HepG2 (cell line): ENCODE measurements around the gene CGREF1. TPM values are rescaled to one million over a fixed set of nuclear protein-coding genes. Genes with fewer than 3 reads are reported as not detected.

Source experiments
- CHCHD3 ChIP-seq: sonication (generic); formaldehyde crosslinking; IDR thresholded peaks from 2 replicates; pipeline ENCODE4 v1.8.0; 2022; ENCODE audit warnings: mild to moderate bottlenecking, missing genetic modification reagents, moderate library complexity
- HNF4A ChIP-seq: sonication (generic); formaldehyde crosslinking; IDR thresholded peaks from 2 replicates; pipeline ENCODE4 v1.4.0; 2020; ENCODE audit warnings: missing genetic modification reagents
- HOXA9 ChIP-seq: sonication (generic); formaldehyde crosslinking; IDR thresholded peaks from 2 replicates; pipeline ENCODE4 v1.8.1; 2022; ENCODE audit warnings: missing genetic modification reagents, mild to moderate bottlenecking, moderate library complexity, borderline replicate concordance
- KDM4B ChIP-seq: sonication (generic); formaldehyde crosslinking; IDR thresholded peaks from 2 replicates; pipeline ENCODE4 v1.4.0; 2020; ENCODE audit warnings: missing genetic modification reagents
- MXD4 ChIP-seq: IDR thresholded peaks from 2 replicates; pipeline ENCODE4 v1.6.1; 2016; ENCODE audit warnings: mild to moderate bottlenecking, missing biosample characterization, missing genetic modification reagents
- NCOA2 ChIP-seq: sonication (generic); formaldehyde crosslinking; IDR thresholded peaks from 2 replicates; pipeline ENCODE4 v1.8.0; 2022; ENCODE audit warnings: inconsistent platforms
- RBM39 ChIP-seq: fragments of 200-400 bp; formaldehyde crosslinking; IDR thresholded peaks from one replicate; pipeline ENCODE4 v1.6.1; 2018; ENCODE audit warnings: antibody characterized with exemption, mild to moderate bottlenecking, low read depth, low read length; ENCODE audit not compliant: poor library complexity, severe bottlenecking
- SMARCC2 ChIP-seq: fragments of 450-650 bp; IDR thresholded peaks from 2 replicates; pipeline ENCODE4 v1.6.1; 2017; ENCODE audit warnings: antibody characterized with exemption, mild to moderate bottlenecking
- ZBTB38 ChIP-seq: sonication (generic); formaldehyde crosslinking; IDR thresholded peaks from 2 replicates; pipeline ENCODE4 v1.5.1; 2020; ENCODE audit warnings: mild to moderate bottlenecking, missing genetic modification reagents
- ZNF205 ChIP-seq: IDR thresholded peaks from 2 replicates; pipeline ENCODE4 v1.6.1; 2018; ENCODE audit warnings: missing biosample characterization, missing genetic modification reagents
- ZNF225 ChIP-seq: sonication (generic); formaldehyde crosslinking; IDR thresholded peaks from 2 replicates; pipeline ENCODE4 v1.4.0; 2020; ENCODE audit warnings: mild to moderate bottlenecking, missing genetic modification reagents
- ZNF34 ChIP-seq: sonication (generic); formaldehyde crosslinking; IDR thresholded peaks from 2 replicates; pipeline ENCODE4 v1.4.0; 2020; ENCODE audit warnings: mild to moderate bottlenecking, missing genetic modification reagents, borderline replicate concordance
- ZNF501 ChIP-seq: sonication (generic); formaldehyde crosslinking; IDR thresholded peaks from 2 replicates; pipeline ENCODE4 v1.5.1; 2020; ENCODE audit warnings: mild to moderate bottlenecking, moderate library complexity, missing genetic modification reagents
- ZNF619 ChIP-seq: sonication (generic); formaldehyde crosslinking; IDR thresholded peaks from 2 replicates; pipeline ENCODE4 v1.4.0; 2020; ENCODE audit warnings: mild to moderate bottlenecking, missing genetic modification reagents
- ZNF660 ChIP-seq: sonication (generic); formaldehyde crosslinking; IDR thresholded peaks from 2 replicates; pipeline ENCODE4 v1.5.1; 2020; ENCODE audit warnings: mild to moderate bottlenecking, low read depth, missing genetic modification reagents, borderline replicate concordance
- ZNF841 ChIP-seq: sonication (generic); formaldehyde crosslinking; IDR thresholded peaks from 2 replicates; pipeline ENCODE4 v1.8.1; 2023; ENCODE audit warnings: missing genetic modification reagents, borderline replicate concordance
- ZZZ3 ChIP-seq: sonication (generic); formaldehyde crosslinking; IDR thresholded peaks from 2 replicates; pipeline ENCODE4 v1.4.0; 2020; ENCODE audit warnings: missing genetic modification reagents, mild to moderate bottlenecking, borderline replicate concordance
- polyA plus RNA-seq, 8 experiments: library from polyadenylated mRNA; depleted of rRNA in 3 of 8; stranded (reverse) in 7 of 8; unstranded in 1 of 8; fragments of >200 nt; fragmentation: Illumina TruSeq in 4 of 8; extraction: Trizol in 4 of 8; gene quantifications; 2 replicates each; pipeline versions ENCODE4 v1.2.1 to v1.2.3, GENCODE V29; 2011 to 2016; ENCODE audit warnings: low read depth in 4 of 8, missing spikeins in 1 of 8, mixed read lengths in 1 of 8; ENCODE audit not compliant: insufficient read depth in 1 of 8
- total RNA-seq, 5 experiments: library from RNA; depleted of rRNA; stranded (reverse); fragments of >200 nt; fragmentation: Illumina TruSeq; extraction: Trizol; gene quantifications; 2 replicates each; pipeline ENCODE4 v1.2.3, GENCODE V29; 2016; ENCODE audit warnings: low read depth in 1 of 5
- TF ChIP-seq, protein P1 (sequence below): sonication (generic); formaldehyde crosslinking; IDR thresholded peaks from 2 replicates; pipeline ENCODE4 v1.4.0; 2020; ENCODE audit warnings: mild to moderate bottlenecking, missing genetic modification reagents
- TF ChIP-seq, protein P2 (sequence below): sonication (generic); formaldehyde crosslinking; IDR thresholded peaks from 2 replicates; pipeline ENCODE4 v1.4.0; 2020; ENCODE audit warnings: mild to moderate bottlenecking, missing genetic modification reagents
- TF ChIP-seq, protein P3 (sequence below): sonication (generic); formaldehyde crosslinking; IDR thresholded peaks from 2 replicates; pipeline ENCODE4 v1.5.0; 2020; ENCODE audit warnings: mild to moderate bottlenecking, missing genetic modification reagents, borderline replicate concordance
- TF ChIP-seq, protein P4 (sequence below): sonication (generic); formaldehyde crosslinking; IDR thresholded peaks from 2 replicates; pipeline ENCODE4 v1.9.0; 2021; ENCODE audit warnings: missing genetic modification reagents, mild to moderate bottlenecking, borderline replicate concordance
- TF ChIP-seq, protein P5 (sequence below): conservative IDR thresholded peaks from 2 replicates; pipeline ENCODE4 v1.6.1; 2018; ENCODE audit warnings: missing genetic modification reagents

Gene CGREF1
- total and polyA plus RNA-seq, 2 of the 13 experiments (the other 11 are each of a cell fraction or from before 2014, with no cell fraction given): 13.9 to 23.4 TPM

DNA sequence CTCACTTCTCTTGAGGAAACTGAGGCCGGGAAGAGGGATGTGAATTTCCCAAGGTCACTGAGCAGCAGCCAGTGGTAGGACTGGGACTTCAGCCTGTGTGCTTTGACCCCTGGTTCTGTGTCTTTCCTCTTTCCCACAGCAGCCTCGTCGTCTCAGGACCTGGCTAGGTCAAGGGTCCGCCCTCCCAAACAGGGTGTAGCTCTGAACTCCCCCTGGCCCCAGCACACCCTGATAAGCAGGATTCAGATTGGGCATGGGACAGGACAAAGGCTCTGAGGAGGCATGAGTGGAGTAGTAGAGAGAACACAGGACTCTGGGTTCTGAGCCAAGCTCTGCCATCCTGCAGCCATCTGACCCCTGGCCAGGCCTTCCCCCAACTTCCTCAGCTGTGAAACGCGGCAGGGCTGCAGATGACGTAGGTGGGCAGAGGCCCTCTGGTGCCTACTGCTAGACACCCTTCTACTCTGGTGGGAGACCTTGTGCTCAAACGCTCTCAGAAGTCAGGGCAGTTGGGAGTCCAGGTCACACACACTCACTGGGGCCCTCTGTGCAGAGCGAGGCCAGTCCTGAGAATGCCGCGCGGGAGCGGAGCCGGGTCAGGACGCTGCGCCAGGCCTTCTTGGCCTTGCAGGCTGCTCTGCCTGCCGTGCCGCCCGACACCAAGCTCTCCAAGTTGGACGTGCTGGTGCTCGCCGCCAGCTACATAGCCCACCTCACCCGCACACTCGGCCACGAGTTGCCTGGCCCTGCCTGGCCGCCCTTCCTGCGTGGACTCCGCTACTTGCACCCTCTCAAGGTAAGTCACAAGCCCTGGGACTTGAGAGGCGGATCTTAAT is 30.9 kb upstream of the CGREF1 start (continued):
- TF ChIP-seq, protein P1, sequence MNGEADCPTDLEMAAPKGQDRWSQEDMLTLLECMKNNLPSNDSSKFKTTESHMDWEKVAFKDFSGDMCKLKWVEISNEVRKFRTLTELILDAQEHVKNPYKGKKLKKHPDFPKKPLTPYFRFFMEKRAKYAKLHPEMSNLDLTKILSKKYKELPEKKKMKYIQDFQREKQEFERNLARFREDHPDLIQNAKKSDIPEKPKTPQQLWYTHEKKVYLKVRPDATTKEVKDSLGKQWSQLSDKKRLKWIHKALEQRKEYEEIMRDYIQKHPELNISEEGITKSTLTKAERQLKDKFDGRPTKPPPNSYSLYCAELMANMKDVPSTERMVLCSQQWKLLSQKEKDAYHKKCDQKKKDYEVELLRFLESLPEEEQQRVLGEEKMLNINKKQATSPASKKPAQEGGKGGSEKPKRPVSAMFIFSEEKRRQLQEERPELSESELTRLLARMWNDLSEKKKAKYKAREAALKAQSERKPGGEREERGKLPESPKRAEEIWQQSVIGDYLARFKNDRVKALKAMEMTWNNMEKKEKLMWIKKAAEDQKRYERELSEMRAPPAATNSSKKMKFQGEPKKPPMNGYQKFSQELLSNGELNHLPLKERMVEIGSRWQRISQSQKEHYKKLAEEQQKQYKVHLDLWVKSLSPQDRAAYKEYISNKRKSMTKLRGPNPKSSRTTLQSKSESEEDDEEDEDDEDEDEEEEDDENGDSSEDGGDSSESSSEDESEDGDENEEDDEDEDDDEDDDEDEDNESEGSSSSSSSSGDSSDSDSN (CRISPR knock-in tag): no peak
- TF ChIP-seq RBM39 (no peak), SMARCC2 (no peak), HOXA9 (CRISPR knock-in tag) (no peak), HNF4A (0 out of 2 replicates have a peak, but pooled peaks have one; percentile 7), ZNF660 (CRISPR knock-in tag) (no peak), ZNF619 (CRISPR knock-in tag) (no peak), CHCHD3 (CRISPR knock-in tag) (no peak), ZNF225 (CRISPR knock-in tag) (peak; percentile 58; the same call in 1 of the 2 replicates), ZNF205 (CRISPR knock-in tag) (no peak), KDM4B (no peak), ZNF34 (CRISPR knock-in tag) (no peak), ZNF841 (no peak), ZNF501 (CRISPR knock-in tag) (0 out of 2 replicates have a peak, but pooled peaks have one; percentile 14), ZBTB38 (CRISPR knock-in tag) (peak; percentile 82), NCOA2 (no peak), MXD4 (CRISPR knock-in tag) (no peak), ZZZ3 (CRISPR knock-in tag) (peak; percentile 41; the same call in 1 of the 2 replicates)
- TF ChIP-seq, protein P2, sequence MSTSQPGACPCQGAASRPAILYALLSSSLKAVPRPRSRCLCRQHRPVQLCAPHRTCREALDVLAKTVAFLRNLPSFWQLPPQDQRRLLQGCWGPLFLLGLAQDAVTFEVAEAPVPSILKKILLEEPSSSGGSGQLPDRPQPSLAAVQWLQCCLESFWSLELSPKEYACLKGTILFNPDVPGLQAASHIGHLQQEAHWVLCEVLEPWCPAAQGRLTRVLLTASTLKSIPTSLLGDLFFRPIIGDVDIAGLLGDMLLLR: no peak
- TF ChIP-seq, protein P3, sequence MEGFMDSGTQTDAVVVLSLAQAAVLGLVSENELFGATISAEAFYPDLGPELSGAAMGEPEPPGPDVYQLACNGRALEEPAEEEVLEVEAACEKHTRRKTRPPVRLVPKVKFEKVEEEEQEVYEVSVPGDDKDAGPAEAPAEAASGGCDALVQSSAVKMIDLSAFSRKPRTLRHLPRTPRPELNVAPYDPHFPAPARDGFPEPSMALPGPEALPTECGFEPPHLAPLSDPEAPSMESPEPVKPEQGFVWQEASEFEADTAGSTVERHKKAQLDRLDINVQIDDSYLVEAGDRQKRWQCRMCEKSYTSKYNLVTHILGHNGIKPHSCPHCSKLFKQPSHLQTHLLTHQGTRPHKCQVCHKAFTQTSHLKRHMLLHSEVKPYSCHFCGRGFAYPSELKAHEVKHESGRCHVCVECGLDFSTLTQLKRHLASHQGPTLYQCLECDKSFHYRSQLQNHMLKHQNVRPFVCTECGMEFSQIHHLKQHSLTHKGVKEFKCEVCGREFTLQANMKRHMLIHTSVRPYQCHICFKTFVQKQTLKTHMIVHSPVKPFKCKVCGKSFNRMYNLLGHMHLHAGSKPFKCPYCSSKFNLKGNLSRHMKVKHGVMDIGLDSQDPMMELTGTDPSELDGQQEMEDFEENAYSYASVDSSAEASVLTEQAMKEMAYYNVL (CRISPR knock-in tag): no peak
- TF ChIP-seq, protein P4, sequence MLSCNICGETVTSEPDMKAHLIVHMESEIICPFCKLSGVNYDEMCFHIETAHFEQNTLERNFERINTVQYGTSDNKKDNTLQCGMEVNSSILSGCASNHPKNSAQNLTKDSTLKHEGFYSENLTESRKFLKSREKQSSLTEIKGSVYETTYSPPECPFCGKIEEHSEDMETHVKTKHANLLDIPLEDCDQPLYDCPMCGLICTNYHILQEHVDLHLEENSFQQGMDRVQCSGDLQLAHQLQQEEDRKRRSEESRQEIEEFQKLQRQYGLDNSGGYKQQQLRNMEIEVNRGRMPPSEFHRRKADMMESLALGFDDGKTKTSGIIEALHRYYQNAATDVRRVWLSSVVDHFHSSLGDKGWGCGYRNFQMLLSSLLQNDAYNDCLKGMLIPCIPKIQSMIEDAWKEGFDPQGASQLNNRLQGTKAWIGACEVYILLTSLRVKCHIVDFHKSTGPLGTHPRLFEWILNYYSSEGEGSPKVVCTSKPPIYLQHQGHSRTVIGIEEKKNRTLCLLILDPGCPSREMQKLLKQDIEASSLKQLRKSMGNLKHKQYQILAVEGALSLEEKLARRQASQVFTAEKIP (CRISPR knock-in tag): no peak
- TF ChIP-seq, protein P5, sequence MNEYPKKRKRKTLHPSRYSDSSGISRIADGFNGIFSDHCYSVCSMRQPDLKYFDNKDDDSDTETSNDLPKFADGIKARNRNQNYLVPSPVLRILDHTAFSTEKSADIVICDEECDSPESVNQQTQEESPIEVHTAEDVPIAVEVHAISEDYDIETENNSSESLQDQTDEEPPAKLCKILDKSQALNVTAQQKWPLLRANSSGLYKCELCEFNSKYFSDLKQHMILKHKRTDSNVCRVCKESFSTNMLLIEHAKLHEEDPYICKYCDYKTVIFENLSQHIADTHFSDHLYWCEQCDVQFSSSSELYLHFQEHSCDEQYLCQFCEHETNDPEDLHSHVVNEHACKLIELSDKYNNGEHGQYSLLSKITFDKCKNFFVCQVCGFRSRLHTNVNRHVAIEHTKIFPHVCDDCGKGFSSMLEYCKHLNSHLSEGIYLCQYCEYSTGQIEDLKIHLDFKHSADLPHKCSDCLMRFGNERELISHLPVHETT (CRISPR knock-in tag): no peak
